HEK293 (cell line): Measurements from ENCODE around the gene PIK3R3.

Source experiments
- CTCF ChIA-PET: fragments of 350-600 bp; formaldehyde crosslinking; extraction: SDS; loops from one replicate; lab custom pipeline; 2021; ENCODE audit warnings: antibody characterized with exemption; lab: Yijun Ruan, JAX
- POLR2A ChIA-PET: fragments of 300-600 bp; formaldehyde crosslinking; extraction: SDS; loops from one replicate; lab custom pipeline; 2020; ENCODE audit warnings: antibody characterized with exemption, inconsistent platforms; lab: Yijun Ruan, JAX
- H3K27ac ChIP-seq: fragments of 200-500 bp; sonication (Bioruptor generic); 2 replicates; pipeline ENCODE4 v1.5.1; 2014; ENCODE audit warnings: low read depth, low read length, control low read depth, inconsistent platforms; ENCODE audit errors: extremely low read depth
- H3K36me3 ChIP-seq, 2 experiments: fragments of 200-500 bp in 1 of 2; sonication (Bioruptor generic) in 1 of 2; 1 replicate in 1 of 2; 2 replicates in 1 of 2; pipeline ENCODE4 v1.5.1; 2014 to 2017; ENCODE audit warnings: inconsistent platforms in 2 of 2, low read length in 2 of 2; ENCODE audit not compliant: control insufficient read depth in 2 of 2, insufficient read depth in 1 of 2
- H3K4me1 ChIP-seq: fragments of 200-500 bp; sonication (Bioruptor generic); 2 replicates; pipeline ENCODE4 v1.5.1; 2014; ENCODE audit warnings: mild to moderate bottlenecking, low read length, inconsistent platforms; ENCODE audit not compliant: control insufficient read depth, insufficient read depth
- H3K4me3 ChIP-seq: 2 replicates; pipeline ENCODE4 v1.5.1; 2011; ENCODE audit warnings: low read depth, mild to moderate bottlenecking, control low read depth, low read length, moderate library complexity
- H3K9me3 ChIP-seq: fragments of 200-500 bp; sonication (Bioruptor generic); 2 replicates; pipeline ENCODE4 v1.5.1; 2014; ENCODE audit warnings: low read depth, low read length, inconsistent platforms; ENCODE audit not compliant: control insufficient read depth, insufficient read depth
- FEZF1 ChIP-seq: fragments of 450-650 bp; formaldehyde crosslinking; IDR thresholded peaks from 2 replicates; pipeline ENCODE4 v1.5.1; 2016; ENCODE audit warnings: missing biosample characterization, missing genetic modification characterization
- PBX3 ChIP-seq: sonication (generic); formaldehyde crosslinking; IDR thresholded peaks from 2 replicates; pipeline ENCODE4 v1.8.1; 2022; ENCODE audit warnings: mild to moderate bottlenecking, moderate library complexity, missing genetic modification reagents
- PRDM1 ChIP-seq: fragments of 450-650 bp; formaldehyde crosslinking; IDR thresholded peaks from 2 replicates; pipeline ENCODE4; 2016; ENCODE audit warnings: missing biosample characterization, missing genetic modification characterization
- PRDM4 ChIP-seq: fragments of 450-650 bp; formaldehyde crosslinking; IDR thresholded peaks from 2 replicates; pipeline ENCODE4 v1.5.1; 2017; ENCODE audit warnings: missing biosample characterization, missing genetic modification characterization
- SETDB1 ChIP-seq: IDR thresholded peaks from one replicate; pipeline ENCODE4 v1.6.1; 2017; ENCODE audit warnings: mild to moderate bottlenecking, low read length, moderate library complexity, mixed read lengths; ENCODE audit not compliant: insufficient read length
- ZBTB21 ChIP-seq: fragments of 450-650 bp; formaldehyde crosslinking; IDR thresholded peaks from 2 replicates; pipeline ENCODE4 v1.5.1; 2017; ENCODE audit warnings: missing biosample characterization, missing genetic modification characterization
- ZFHX2 ChIP-seq: fragments of 450-650 bp; formaldehyde crosslinking; conservative IDR thresholded peaks from 2 replicates; pipeline ENCODE4 v1.5.1; 2016; ENCODE audit warnings: missing biosample characterization, missing genetic modification characterization
- ZFP69B ChIP-seq: fragments of 450-650 bp; formaldehyde crosslinking; IDR thresholded peaks from 2 replicates; pipeline ENCODE4 v1.5.1; 2016; ENCODE audit warnings: missing biosample characterization, missing genetic modification characterization
- ZNF10 ChIP-seq: fragments of 450-650 bp; formaldehyde crosslinking; IDR thresholded peaks from 2 replicates; pipeline ENCODE4 v1.5.1; 2017; ENCODE audit warnings: missing biosample characterization, missing genetic modification characterization
- ZNF121 ChIP-seq: fragments of 450-650 bp; formaldehyde crosslinking; IDR thresholded peaks from 2 replicates; pipeline ENCODE4 v1.5.1; 2016; ENCODE audit warnings: missing biosample characterization, missing genetic modification characterization
- ZNF169 ChIP-seq: fragments of 450-650 bp; formaldehyde crosslinking; IDR thresholded peaks from 2 replicates; pipeline ENCODE4 v1.5.1; 2016; ENCODE audit warnings: missing biosample characterization, missing genetic modification characterization
- ZNF292 ChIP-seq: fragments of 450-650 bp; formaldehyde crosslinking; IDR thresholded peaks from 2 replicates; pipeline ENCODE4 v1.5.1; 2016; ENCODE audit warnings: low read depth, missing biosample characterization, missing genetic modification characterization, borderline replicate concordance
- ZNF350 ChIP-seq: fragments of 450-650 bp; formaldehyde crosslinking; IDR thresholded peaks from 2 replicates; pipeline ENCODE4 v1.5.0; 2017; ENCODE audit warnings: missing biosample characterization, mild to moderate bottlenecking, missing genetic modification characterization
- ZNF394 ChIP-seq: fragments of 450-650 bp; formaldehyde crosslinking; IDR thresholded peaks from 2 replicates; pipeline ENCODE4 v1.5.1; 2016; ENCODE audit warnings: missing biosample characterization, missing genetic modification characterization, mild to moderate bottlenecking, moderate library complexity, borderline replicate concordance
- ZNF426 ChIP-seq: fragments of 450-650 bp; formaldehyde crosslinking; IDR thresholded peaks from 2 replicates; pipeline ENCODE4 v1.5.1; 2017; ENCODE audit warnings: missing biosample characterization, missing genetic modification characterization, mild to moderate bottlenecking, inconsistent platforms, moderate library complexity
- ZNF510 ChIP-seq: fragments of 450-650 bp; formaldehyde crosslinking; IDR thresholded peaks from 2 replicates; pipeline ENCODE4 v1.5.1; 2018; ENCODE audit warnings: mild to moderate bottlenecking, missing genetic modification characterization, missing biosample characterization; ENCODE audit not compliant: insufficient replicate concordance
- ZNF513 ChIP-seq: fragments of 450-650 bp; IDR thresholded peaks from 2 replicates; pipeline ENCODE4 v1.5.1; 2018; ENCODE audit warnings: missing biosample characterization, missing genetic modification characterization
- ZNF529 ChIP-seq: fragments of 450-650 bp; formaldehyde crosslinking; IDR thresholded peaks from 2 replicates; pipeline ENCODE4 v1.5.1; 2017; ENCODE audit warnings: missing genetic modification characterization, missing biosample characterization; ENCODE audit not compliant: insufficient replicate concordance
- ZNF561 ChIP-seq: fragments of 450-650 bp; IDR thresholded peaks from 2 replicates; pipeline ENCODE4 v1.5.1; 2018; ENCODE audit warnings: missing biosample characterization, missing genetic modification characterization, borderline replicate concordance
- ZNF571 ChIP-seq: fragments of 450-650 bp; formaldehyde crosslinking; IDR thresholded peaks from 2 replicates; pipeline ENCODE4 v1.5.0; 2017; ENCODE audit warnings: missing biosample characterization, missing genetic modification characterization
- ZNF610 ChIP-seq: fragments of 450-650 bp; formaldehyde crosslinking; IDR thresholded peaks from 2 replicates; pipeline ENCODE4 v1.5.1; 2016; ENCODE audit warnings: missing biosample characterization, missing genetic modification characterization, borderline replicate concordance
- ZNF626 ChIP-seq: fragments of 450-650 bp; sonication (Bioruptor Pico); formaldehyde crosslinking; IDR thresholded peaks from 2 replicates; pipeline ENCODE4 v1.5.1; 2018; ENCODE audit warnings: missing biosample characterization, missing genetic modification characterization, inconsistent platforms
- ZNF664 ChIP-seq: fragments of 450-650 bp; formaldehyde crosslinking; IDR thresholded peaks from 2 replicates; pipeline ENCODE4 v1.5.1; 2016; ENCODE audit warnings: missing biosample characterization, missing genetic modification characterization
- ZNF701 ChIP-seq: fragments of 450-650 bp; formaldehyde crosslinking; IDR thresholded peaks from 2 replicates; pipeline ENCODE4 v1.5.1; 2016; ENCODE audit warnings: missing biosample characterization, missing genetic modification characterization
- TF ChIP-seq, protein P1 (sequence below): fragments of 450-650 bp; formaldehyde crosslinking; IDR thresholded peaks from 2 replicates; pipeline ENCODE4 v1.5.1; 2016; ENCODE audit warnings: missing biosample characterization, missing genetic modification characterization
- TF ChIP-seq, protein P2 (sequence below): fragments of 450-650 bp; formaldehyde crosslinking; IDR thresholded peaks from 2 replicates; pipeline ENCODE4 v1.5.1; 2016; ENCODE audit warnings: missing biosample characterization, missing genetic modification characterization

Gene PIK3R3

DNA sequence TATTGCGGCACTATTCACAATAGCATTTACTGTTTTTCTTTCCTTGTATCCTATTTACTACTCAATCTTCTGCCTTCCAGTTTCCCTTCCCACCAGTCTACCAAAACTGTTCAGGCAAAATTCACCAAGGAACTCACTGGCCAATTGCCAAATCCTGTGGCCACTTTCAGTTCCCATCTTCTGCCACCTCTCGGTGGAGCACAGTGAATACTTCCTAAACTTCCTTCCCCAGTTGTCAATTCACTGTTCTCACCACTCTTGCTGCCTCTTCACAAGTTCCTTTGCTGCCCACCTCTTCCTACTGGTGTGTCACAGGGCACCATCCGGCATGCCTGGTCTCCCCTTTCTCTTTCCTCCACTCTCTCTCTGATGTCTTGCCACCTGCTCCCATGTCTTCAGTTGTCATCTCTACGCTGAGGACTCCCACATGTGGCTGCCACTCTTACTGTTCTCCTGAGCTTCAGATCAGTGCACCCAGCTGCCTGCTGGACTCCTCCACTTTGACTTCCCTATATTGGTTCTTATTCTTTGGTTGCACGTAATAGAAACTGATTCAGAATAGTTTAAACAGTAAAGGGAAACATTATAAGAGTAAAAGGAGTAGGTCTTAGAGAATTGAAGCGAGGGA is 114.4 kb downstream of the PIK3R3 start:
- H3K36me3 ChIP-seq, result peaks cover 3 to 26% of the 10 kb centered on the region in 2 experiments; a peak in 1 of 3 replicates
- TF ChIP-seq ZNF350, result no peak
- TF ChIP-seq ZFHX2 (tag by site-specific recombination), result no peak
- TF ChIP-seq PRDM1, result 0 out of 2 replicates have a peak, but pooled peaks have one; percentile 28
- no peak for TF ChIP-seq PBX3 (CRISPR knock-in tag)
- TF ChIP-seq, protein P1, sequence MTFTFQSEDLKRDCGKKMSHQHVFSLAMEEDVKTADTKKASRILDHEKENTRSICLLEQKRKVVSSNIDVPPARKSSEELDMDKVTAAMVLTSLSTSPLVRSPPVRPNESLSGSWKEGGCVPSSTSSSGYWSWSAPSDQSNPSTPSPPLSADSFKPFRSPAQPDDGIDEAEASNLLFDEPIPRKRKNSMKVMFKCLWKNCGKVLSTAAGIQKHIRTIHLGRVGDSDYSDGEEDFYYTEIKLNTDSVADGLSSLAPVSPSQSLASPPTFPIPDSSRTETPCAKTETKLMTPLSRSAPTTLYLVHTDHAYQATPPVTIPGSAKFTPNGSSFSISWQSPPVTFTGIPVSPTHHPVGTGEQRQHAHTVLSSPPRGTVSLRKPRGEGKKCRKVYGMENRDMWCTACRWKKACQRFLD (tag by site-specific recombination), result no peak
- TF ChIP-seq ZNF610, result no peak
- no peak overlapping the region for H3K27ac ChIP-seq
- H3K4me1 ChIP-seq, result no peaks in the 10 kb centered on the region
- ChIA-PET CTCF (no interaction called here), POLR2A (no interaction called here)
- no peaks in the 10 kb centered on the region for H3K9me3 ChIP-seq
- H3K4me3 ChIP-seq, result no peak overlapping the region

- H3K4me1 ChIP-seq, result no peaks in the 10 kb centered on the region
- CTCF ChIA-PET, result no interaction called here
- POLR2A ChIA-PET, result no interaction called here
- H3K9me3 ChIP-seq, result no peaks in the 10 kb centered on the region
- H3K27ac ChIP-seq, result no peak overlapping the region
- peaks cover 3 to 47% of the 10 kb centered on the region in 2 experiments; a peak in 2 of 3 replicates for H3K36me3 ChIP-seq
- TF ChIP-seq ZNF513 (no peak), ZNF664 (tag by site-specific recombination) (no peak), ZNF701 (no peak), ZNF626 (tag by site-specific recombination) (no peak), FEZF1 (tag by site-specific recombination) (no peak), ZNF510 (tag by site-specific recombination) (no peak), ZNF571 (no peak), ZNF10 (tag by site-specific recombination) (no peak), ZBTB21 (tag by site-specific recombination) (no peak), ZNF121 (no peak), ZNF561 (tag by site-specific recombination) (no peak), ZNF529 (tag by site-specific recombination) (no peak), ZNF426 (no peak), SETDB1 (no peak)
- H3K4me3 ChIP-seq, result no peak overlapping the region
These were observed 118.8 kb downstream of the PIK3R3 start for GRCh38 chr1:46013581-46013980.

GRCh38 chr1:46012236-46012635 is 120.2 kb downstream of the PIK3R3 start:
- no peaks in the 10 kb centered on the region for H3K9me3 ChIP-seq
- ChIA-PET CTCF (interaction anchor here (0.6 kb wide), 1 partner anchor 63 kb away, joined by 3 read pairs; no protein-coding TSS in a partner anchor), POLR2A (no interaction called here)
- no peak for TF ChIP-seq ZNF292 (tag by site-specific recombination)
- TF ChIP-seq, protein P2, sequence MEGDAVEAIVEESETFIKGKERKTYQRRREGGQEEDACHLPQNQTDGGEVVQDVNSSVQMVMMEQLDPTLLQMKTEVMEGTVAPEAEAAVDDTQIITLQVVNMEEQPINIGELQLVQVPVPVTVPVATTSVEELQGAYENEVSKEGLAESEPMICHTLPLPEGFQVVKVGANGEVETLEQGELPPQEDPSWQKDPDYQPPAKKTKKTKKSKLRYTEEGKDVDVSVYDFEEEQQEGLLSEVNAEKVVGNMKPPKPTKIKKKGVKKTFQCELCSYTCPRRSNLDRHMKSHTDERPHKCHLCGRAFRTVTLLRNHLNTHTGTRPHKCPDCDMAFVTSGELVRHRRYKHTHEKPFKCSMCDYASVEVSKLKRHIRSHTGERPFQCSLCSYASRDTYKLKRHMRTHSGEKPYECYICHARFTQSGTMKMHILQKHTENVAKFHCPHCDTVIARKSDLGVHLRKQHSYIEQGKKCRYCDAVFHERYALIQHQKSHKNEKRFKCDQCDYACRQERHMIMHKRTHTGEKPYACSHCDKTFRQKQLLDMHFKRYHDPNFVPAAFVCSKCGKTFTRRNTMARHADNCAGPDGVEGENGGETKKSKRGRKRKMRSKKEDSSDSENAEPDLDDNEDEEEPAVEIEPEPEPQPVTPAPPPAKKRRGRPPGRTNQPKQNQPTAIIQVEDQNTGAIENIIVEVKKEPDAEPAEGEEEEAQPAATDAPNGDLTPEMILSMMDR (tag by site-specific recombination), result no peak
- TF ChIP-seq PRDM4 (tag by site-specific recombination), result no peak
- no peak for TF ChIP-seq ZFP69B (tag by site-specific recombination)
- TF ChIP-seq ZNF394 (tag by site-specific recombination), result no peak
- no peak for TF ChIP-seq ZNF169 (tag by site-specific recombination)

More at GRCh38 chr1:46012236-46012635, 120.2 kb downstream of the PIK3R3 start:
- no peak overlapping the region for H3K4me3 ChIP-seq
- no peaks in the 10 kb centered on the region for H3K4me1 ChIP-seq
- no peak overlapping the region for H3K27ac ChIP-seq
- H3K36me3 ChIP-seq, result peaks cover 3 to 61% of the 10 kb centered on the region in 2 experiments; a peak in 2 of 3 replicates
